HG03196 (cell line): Measurements from ENCODE around the gene PSMA7.
A peak's percentile ranks its signal among the peaks of the same experiment; 100 is the strongest.
"Not testable (repeated sequence)": the region's sequence is repeated elsewhere in the genome, so short reads cannot be mapped to it uniquely, and the experiment has no call there.

Experiments
- ATAC-seq: cut with Tn5 transposase; IDR thresholded peaks from one replicate; pipeline ENCODE4 v1.9.1; 2021; ENCODE audit not compliant: unreplicated experiment

The PSMA7 gene

DNA sequence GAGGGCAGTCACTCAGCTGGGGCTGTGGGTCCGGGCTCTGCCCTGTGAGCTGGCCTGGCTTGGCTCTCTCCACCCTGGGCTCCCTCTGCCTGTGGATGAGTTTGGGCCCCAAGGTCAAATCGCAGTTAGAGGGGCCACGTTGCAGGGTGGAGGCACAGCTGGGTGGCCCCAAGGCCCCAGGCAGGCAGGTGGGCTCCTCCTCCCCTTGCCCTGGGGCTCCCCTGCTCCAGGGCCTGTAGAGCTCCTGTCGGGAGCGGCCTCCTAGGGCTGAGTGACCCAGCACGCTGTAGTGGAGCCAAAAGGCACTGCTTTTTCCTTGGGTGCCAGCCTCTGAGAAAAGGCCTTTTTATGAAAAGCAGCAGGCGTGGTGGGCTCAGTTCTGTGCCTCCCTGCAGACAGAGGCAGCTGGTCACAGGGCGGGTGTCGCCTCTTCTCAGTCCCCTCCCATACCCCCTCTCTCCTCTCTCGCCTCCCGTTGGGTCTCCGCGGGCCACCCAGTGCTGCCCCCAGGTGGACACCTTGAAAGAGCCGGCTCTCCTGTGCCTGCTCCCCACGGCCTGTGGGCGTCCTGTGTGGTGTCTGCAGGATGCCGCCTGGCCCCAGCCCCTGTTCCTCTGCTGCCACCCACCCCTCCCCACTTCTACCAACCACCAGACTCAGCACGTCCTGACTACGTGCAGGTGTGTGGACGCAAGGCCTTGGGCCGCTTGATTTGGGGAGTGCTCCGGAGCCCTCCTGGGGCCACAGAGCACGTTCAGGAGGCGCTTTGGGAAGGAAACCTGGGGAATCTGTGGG lies 13.6 kb upstream of the PSMA7 start:
- no peak for ATAC-seq

DNA sequence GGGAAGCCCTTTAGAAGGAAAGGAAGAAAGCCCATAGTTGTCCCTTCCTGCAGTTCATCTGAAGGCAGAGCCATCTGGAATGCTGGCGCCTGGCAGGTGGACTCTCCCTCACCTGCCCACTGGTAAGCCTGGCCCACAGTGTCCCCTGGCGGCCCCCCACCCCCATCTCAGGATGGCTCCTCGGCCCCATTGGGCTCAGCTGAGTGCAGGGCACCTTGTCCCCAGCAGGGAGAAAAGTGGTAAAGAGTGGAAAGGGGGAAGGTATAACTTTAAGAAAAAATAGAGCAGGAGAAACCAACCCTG lies 13.0 kb upstream of the PSMA7 start:
- no peak for ATAC-seq

DNA sequence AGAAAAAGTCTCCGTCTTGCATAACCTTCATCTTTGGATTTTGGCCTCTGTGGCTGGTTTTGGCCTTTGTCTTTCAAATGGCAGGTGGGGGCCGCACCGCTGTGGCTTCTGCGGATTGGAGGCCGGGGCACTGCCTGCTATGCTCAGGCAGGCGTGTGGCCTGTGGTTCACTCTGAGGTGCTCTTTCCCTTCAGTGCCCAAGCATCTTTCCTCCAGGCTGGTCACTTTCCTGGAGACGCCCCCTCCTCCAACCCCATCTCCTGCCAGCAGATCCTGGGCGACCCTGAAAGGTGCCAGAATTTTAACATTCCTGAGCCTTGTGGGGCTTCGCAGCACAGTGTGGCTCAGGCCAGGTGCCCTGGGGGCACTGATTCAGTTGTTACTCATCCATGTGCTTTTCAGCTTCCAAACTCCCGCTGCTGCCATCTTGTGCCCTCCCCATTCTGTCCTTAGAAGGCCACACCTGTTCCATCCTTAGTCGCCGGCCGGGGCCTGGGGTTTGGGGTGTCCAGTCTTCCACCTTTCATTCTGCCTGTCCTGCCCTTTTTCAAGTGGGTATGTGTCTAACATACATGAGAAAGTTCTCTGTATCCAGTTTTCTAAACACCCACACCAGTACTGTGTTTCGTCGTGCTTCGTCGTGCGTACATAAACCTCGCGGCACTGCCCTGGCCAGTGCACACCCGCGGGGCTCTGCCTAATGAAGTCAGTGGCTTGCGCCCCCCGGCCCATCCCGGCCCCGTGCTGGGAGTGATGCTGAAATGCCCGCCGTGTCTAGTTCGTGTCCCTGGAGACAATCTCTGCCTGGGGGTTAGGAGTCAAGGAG lies 12.4 kb upstream of the PSMA7 start:
- no peak for ATAC-seq

DNA sequence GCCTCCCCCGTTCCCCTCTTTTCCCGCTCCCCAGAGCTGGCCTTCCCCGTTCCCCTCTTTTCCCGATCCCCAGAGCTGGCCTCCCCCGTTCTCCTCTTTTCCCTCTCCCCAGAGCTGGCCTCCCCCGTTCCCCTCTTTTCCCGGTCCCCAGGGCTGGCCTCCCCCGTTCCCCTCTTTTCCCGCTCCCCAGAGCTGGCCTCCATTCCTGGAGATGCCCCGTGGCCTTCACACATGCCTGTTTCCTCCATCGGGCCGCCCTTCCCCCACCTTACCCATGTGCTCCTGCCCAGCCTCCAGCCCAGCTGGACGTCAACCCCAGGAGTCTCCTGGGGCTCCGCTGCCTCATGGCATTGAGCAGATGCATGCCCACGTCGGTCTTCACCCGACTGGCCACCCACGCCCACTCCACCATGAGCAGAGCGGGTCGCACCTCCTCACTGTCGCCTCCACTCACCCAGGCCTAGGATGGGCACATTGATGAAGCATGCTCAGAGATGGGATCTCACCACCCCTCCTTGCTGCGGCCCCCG lies 8.7 kb upstream of the PSMA7 start:
- no peak for ATAC-seq

DNA sequence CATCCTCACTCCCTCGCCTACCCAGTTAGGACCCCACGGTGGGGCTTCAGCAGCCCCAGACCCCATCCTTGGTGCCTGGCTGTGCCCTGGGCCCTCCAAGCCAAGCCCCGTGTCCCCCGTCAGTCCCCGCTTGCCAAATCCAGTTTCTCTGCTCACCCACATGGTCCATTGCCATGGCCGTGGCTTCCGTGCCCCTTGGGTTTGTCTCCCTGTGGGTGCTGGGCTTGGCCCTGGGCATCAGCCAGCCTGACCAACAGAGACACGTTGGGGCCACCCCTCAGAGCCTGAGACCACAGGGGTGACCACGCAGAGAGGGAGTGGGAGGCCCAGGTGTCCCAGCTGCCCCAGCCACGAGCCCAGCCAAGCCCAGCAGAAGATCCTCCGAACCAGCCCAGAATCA lies 8.0 kb upstream of the PSMA7 start:
- ATAC-seq, result no peak

DNA sequence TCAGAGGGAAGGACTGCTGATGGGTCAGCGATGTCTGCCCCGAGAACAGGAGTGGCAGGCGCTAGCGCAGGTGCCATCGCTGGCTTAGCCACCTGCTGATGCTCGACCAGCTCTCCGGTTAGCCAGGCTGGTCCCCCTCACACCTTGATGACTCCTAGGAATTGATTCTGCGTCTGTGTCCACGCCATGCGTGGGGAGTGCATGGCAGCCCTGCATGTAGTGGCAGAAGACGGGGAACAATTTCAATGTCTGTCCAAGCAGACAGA lies 7.0 kb upstream of the PSMA7 start:
- no peak for ATAC-seq

DNA sequence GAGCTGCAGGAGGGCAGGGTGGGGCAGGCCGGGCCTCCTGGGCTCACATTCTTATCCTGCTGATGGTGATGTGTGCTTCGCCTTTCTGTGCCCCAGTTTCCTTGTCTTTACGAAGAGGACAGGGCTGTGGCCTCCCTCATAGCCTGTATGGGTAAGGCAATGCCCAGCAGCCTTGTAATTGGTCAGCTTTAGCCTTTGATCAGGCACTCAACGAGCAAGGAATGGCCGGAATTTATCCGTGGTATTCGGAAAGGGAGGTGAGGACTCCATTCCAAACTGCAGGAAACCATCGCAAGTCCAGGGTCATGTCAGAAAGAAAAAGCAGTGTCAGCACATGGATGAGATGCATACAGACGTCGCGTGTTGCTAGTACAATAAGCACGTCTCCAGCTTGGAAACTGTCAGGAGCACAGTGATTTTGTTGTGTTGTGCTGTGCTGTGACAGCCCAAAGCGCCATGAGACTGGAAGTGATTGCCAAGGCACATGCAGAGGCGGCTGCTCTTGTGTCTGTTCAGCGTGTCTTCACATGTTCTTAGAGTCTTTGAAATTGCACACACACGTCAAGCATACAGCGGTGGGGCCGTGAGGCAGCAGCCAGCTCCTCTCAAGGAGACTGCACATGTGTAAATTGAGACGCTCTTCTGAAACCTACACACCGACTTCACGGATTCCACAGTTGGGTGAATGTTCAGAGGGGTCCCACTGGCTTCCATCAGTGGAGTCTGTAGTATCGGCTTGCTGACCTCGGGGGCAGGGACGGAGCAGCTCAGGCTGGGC lies 6.5 kb upstream of the PSMA7 start:
- no peak for ATAC-seq

DNA sequence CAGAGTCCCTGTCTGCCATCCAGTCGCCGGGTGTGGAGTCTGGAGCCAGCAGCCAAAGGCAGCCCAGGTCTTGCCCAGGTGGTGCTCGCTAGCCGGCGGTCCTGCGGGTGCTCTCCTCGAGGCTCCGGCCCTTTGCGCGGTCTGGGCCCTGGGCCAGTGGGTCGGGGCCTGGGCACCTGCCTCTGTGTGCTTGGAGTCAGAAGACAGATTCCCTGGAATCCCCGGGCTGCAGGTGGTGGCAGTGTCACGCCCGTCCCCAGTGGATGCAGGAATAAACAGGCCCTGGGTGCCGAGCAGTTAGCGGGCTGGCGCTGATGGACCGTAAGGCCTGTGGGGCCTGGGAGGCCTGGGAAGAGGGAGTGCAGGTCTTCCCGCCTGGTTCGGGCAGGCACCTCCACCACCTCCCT lies 5.7 kb upstream of the PSMA7 start:
- no peak for ATAC-seq

DNA sequence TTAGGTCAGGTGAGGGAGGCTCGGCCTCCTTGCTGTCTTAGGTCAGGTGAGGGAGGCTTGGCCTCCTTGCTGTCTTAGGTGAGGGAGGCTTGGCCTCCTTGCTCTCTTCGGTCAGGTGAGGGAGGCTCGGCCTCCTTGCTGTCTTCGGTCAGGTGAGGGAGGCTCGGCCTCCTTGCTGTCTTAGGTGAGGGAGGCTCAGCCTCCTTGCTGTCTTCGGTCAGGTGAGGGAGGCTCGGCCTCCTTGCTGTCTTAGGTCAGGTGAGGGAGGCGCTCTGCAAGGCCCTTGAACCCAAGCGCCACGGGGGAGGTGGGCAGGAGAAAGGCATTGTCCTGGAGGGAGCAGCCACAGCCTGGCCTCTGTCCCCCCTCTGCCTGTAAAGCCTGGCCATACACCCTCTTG lies 5.2 kb upstream of the PSMA7 start:
- ATAC-seq, result not testable (repeated sequence)

DNA sequence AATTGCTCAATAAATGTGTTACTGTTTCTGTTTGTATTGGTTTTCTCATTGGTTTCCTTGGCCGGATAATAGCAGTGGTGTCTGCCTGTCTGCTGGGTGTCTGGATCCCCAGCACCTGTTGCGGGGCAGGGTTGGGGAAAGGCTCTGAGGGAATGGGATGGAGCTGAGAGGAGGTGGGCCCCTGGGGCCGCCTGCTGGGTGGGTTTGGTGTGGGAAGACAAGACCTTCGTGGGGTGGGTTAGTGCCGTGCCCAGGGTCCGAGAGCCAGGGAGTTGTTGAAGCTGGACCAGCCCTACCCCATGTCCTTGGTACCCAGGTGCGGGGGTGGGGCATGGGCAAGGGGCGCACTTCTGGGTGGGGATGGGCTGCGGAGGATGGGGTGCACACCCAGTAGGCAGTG lies 4.3 kb upstream of the PSMA7 start:
- no peak for ATAC-seq

DNA sequence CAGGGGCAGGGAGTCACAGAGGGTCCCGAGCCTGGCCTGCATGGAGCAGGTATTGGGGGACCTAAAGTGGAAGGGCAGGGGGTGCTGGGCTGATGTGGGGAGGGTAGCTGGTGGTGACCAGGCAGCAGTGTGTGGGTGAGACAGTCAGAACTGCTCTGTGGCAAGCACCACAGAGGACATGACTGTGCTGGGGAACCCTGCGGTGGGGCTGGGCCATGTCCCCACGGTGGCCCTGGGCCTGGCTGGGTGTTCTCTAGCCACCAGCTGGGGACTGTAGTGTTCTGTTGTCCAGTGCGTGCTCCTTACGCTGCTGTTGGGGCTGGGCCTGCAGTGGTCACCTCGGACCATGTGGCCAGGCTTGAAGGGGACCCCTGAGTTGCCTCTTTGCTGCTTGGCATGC lies 3.9 kb upstream of the PSMA7 start:
- ATAC-seq, result no peak

DNA sequence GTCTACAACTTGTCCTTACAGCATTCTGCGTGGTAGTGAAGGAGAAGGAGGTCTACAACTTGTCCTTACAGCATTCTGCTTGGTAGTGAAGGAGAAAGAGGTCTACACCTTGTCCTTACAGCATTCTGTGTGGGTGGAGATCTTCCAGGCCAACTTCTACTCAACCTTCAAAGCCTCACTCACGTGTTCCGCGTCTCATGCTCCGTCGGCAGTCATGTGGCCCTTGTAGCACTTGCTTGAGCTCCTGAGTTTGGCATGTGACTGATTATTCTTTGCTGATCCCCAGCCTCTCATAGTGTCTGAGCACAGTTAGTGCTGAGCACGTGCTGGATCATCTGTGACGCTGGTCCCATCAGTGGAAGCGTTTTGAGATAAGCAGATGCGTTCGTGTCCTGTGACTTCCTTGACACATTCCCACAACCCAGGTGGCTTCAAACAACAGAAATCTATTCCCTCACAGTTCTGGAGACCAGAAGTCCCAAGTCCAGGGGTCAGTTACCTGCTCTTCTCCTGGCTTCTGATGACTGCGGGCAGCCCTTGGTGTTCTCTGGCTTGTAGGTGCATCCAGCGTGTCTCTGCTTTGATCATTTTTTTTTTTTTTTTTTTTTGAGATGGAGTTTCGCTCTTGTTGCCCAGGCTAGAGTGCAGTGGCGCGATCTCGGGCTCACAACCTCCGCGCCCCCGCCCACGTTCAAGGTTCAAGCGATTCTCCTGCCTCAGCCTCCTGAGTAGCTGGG lies 3.0 kb upstream of the PSMA7 start:
- no peak for ATAC-seq

DNA sequence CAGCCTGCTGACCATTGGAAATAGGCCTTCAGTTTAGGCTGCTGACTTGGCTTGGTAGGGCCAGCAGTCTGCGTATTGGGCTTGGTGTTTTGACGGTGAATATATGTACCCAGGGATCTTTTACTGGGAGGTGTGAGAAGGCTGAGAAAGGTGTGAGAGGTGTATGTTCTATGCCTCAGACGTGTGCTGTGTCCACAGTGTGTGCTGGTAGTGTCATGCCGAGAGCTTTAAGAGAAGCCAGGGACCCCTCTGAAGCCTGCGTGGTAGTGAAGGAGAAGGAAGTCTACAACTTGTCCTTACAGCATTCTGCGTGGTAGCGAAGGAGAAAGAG lies 2.5 kb upstream of the PSMA7 start:
- no peak for ATAC-seq

DNA sequence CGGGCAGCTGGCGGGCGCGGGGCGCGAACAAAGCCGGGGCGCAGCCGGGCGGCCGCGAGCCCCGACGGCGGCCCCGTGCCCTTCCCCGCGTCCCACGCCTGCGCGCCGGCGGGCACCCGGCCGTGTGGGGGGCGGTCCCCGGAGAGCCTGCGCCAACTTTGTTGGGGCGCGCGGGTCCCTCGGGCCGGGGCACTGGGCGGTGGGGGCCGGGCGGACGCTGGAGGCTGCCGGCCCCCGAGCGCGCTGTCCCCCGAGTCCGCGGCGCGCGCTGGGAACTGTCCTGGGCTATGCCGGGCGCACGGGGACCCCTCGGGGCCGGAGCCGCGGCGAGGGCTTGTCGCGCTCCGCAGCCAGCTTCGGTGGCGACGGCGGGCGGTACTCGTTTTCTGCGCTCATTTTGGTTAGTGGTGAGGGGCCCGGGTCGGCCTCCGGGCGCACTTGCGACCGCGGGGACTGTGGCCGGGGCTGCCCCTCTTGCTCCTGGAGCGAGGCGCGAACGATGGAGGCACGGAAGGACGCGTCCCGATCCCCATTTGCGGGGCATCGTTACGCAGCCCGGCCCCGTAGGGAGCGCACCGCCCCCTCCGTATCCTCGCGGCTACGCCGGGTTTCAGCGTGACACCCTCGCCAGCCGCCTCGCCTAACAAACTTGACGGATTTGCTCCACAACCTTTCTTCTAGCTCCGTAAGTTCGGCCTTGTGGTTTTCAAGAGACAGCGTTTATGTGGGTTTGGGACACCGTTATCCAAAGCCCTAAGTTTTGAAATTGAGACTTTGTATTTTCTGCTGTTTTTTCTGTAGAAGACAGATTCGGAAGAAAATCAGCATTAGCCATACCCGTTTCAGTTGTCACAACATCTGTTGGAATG lies 997 bp upstream of the PSMA7 start:
- no peak for ATAC-seq

DNA sequence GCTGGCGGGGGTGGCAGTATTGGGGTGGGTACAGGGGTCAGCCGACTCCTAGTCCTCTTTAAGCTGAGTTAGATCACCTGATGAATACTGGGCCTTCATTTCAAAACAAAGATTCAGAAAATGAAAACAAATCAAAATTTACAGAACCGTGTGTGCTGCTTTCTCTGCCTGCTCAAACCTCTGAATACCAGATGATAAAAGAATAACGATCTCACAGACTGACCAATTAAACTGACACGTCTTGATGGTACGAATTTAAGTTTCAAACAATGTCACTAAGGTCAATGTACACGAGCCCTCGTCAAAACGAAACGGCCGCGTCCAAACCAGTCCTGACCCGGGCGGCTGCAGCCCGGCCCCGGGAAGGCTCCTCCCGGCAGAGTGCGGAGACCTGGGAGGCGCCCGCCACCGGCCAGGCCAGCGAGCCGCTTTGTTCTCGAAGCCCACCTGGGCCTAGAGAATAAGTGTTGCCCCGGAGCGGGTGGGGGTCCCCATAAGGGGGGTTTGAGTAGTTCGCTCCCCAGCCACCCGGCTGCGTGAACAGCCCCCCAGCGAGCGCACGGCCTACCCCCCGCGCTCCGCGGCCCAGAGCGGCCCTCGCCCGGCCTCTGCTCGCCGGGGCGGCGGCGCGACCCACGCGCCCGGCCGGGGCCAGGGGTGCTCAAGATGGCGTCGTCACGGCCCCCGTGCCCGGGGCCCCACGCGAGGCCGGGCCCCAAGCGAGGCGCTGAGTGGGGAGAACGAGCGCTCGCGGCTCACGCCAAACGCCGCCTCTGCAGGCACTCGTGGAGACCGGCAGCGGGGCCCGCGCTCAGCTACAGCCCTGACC lies 728 bp downstream of the PSMA7 start:
- peak; percentile 17 for ATAC-seq

DNA sequence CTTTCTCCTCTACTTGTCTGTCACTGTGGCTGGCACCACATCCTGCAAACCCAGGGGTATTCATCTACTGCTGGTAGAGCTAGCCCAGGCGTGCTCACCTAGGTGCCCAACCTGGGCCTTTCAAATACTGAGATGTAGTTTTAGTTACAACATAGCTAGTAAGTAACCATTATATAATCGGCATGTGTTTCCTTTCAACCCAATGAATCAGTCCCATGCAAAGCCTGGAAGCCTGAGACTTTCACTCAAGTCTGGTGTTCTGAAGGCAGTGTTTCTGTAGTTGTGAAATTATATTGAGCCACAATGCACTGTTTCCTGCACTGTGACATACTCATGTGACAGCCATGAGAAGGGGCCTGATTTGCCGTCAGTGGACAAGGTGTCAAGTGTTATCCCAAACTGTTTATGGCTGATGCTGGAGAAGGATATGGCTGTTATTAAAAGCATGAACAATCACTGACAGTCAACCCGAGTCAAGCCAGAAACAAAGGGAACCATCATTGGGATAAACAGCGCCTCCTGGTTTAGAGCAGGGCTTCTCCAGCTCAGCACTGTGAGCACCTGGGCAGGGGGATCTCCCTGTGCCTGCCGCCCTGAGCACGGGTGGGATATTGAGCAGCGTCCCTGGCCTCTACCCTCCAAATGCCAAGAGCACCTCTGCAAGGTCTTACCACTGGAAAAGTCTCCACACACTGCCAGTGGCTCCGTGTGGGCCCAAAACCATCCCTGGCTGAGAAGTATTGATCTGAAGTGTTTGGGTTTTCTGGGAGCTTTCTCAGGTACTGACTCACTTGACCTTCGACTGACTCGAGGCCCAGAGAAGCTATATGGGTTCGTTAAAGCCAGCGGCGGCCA lies 1.6 kb downstream of the PSMA7 start:
- no peak for ATAC-seq

DNA sequence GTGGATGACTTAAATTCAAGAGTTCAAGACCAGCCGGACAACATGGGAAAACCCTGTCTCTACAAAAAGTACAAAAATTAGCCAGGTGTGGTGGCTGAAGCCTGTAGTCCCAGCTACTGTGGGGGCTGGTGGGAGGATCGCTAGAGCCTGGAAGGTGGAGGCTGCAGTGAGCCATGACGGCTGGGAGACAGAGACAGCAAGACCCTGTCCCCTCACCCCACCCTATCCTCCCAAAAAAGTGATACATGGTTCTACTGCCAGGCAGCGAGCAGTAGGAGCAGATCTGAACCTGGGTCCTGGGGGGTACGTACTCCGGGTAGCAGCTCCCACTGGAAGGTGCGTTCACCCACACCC lies 2.2 kb downstream of the PSMA7 start:
- ATAC-seq, result no peak

DNA sequence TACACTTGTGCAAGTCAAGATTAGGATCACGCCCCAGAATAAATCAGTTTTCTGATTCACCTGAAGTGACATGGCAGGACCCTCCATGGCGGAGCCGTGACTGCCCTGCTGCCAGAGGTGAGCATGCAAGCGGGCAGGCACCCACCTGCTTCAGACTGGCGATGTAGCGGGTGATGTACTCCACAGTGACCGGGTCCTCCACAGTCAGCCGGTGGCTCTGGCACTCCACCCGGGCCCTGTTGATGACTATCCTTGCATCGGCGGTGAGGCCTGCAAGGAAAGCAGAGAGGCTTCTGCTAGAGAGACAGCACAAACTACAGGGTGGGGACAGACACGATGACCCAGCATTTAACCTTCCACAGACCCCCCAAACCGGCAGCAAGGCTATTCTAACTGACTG lies 3.6 kb downstream of the PSMA7 start:
- ATAC-seq, result no peak

DNA sequence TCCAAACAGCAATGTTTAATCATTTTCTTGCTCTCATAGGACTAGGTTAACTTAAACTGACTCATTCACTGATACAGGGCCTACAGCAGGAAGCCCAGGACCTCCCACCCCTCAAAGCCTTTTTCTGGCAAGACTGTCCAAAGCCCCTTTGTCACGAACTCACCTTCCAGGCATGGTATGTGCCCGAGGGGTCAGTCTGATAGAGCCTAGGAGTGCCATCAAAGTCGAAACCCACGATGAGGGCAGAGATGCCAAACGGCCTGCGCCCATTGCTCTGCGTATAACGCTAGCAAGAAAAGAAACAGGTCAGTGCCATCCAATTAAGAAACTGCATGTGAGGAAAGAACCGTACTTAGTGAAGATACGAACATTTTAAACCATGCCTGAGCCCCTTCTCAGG lies 4.3 kb downstream of the PSMA7 start:
- no peak for ATAC-seq
